Measurements from ENCODE around the gene PHKG2.

The PHKG2 gene

DNA sequence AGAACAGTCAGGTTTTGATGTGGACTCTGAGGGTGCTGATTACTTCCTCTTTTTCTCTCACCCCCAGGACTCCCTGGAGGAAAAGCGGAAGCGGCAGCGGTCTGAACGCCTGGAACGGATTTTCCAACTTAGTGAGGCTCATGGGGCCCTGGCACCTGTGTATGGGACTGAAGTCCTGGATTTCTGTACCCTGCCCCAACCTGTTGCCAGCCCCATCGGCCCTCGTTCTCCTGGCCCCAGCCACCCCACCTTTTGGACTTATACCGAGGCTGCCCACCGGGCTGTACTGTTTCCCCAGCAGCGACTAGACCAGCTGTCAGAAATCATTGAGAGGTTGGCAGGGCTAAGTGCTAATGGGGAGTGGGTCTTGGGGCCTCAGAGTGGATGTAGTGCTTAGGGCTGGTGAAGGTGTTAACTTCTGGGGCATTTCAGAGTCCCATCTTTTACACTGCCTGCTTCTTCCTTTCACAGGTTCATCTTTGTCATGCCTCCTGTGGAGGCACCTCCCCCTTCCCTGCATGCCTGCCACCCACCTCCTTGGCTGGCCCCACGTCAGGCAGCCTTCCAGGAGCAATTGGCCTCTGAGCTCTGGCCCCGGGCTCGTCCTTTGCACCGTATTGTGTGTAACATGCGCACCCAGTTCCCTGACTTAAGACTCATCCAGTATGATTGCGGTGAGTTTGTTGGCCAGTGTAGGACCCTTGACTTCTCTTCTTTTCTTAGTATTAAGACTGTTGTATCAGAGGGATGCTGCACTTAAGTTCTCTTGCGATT lies 19.1 kb upstream of the PHKG2 start:
- DNase-seq, result no peak

DNA sequence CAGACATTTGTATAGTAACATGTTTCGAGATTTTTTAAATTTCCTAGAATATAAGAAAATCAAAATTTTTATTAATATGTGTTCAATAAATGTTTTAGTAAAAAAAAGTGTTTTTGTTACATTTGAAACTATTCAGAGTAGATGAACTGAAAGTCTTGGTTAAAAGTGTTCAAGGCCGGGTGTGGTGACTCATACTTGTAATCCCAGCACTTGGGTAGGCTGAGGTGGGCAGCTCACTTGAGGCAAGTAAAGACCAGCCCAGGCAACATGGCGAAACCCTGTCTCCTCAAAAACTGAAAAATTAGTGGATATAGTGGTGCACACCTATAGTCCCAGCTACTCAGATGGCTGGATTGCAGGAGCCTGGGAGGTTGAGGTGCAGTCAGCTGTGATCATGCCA lies 16.8 kb upstream of the PHKG2 start:
- DNase-seq, result no peak

DNA sequence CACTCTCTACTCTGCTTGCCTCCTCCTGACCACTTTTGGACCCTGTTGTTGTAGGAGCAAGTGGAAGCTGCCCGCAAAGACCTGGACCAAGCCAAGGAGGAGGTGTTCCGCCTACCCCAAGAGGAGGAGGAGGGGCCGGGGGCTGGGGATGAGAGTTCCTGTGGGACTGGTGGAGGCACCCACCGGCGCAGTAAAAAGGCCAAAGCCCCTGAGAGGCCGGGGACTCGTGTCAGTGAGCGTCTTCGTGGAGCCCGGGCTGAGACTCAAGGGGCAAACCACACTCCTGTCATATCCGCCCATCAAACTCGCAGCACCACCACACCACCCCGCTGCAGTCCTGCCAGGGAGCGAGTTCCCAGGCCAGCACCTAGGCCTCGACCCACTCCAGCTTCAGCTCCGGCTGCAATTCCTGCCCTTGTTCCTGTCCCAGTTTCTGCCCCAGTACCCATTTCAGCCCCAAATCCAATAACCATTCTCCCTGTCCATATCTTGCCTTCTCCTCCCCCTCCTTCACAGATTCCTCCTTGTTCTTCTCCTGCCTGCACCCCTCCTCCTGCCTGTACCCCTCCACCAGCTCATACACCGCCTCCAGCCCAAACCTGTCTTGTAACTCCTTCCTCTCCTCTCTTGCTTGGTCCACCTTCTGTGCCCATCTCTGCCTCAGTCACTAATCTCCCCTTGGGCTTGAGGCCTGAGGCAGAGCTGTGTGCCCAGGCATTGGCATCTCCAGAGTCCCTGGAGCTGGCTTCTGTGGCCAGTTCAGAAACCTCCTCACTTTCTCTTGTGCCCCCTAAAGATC lies 11.0 kb upstream of the PHKG2 start:
- DNase-seq, result no peak

DNA sequence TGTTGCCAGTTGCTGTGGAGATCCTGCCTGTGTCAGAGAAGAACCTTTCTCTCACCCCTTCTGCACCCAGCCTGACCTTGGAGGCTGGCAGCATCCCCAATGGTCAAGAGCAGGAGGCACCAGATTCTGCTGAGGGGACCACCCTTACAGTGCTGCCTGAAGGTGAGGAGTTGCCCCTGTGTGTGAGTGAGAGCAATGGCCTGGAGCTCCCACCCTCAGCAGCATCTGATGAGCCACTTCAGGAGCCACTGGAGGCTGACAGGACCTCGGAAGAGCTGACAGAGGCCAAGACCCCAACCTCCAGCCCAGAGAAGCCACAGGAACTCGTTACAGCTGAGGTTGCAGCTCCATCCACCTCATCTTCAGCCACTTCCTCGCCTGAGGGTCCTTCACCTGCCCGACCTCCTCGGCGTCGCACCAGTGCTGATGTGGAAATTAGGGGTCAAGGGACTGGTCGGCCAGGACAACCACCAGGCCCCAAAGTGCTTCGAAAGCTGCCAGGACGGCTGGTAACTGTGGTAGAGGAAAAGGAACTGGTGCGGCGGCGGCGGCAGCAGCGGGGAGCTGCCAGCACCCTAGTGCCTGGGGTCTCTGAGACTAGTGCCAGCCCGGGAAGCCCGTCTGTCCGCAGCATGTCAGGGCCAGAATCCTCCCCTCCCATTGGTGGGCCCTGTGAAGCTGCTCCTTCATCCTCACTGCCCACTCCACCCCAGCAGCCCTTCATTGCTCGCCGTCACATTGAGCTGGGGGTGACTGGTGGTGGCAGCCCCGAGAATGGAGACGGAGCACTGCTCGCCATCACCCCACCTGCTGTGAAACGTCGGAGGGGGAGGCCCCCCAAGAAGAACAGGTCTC lies 10.2 kb upstream of the PHKG2 start:
- DNase-seq, result no peak

DNA sequence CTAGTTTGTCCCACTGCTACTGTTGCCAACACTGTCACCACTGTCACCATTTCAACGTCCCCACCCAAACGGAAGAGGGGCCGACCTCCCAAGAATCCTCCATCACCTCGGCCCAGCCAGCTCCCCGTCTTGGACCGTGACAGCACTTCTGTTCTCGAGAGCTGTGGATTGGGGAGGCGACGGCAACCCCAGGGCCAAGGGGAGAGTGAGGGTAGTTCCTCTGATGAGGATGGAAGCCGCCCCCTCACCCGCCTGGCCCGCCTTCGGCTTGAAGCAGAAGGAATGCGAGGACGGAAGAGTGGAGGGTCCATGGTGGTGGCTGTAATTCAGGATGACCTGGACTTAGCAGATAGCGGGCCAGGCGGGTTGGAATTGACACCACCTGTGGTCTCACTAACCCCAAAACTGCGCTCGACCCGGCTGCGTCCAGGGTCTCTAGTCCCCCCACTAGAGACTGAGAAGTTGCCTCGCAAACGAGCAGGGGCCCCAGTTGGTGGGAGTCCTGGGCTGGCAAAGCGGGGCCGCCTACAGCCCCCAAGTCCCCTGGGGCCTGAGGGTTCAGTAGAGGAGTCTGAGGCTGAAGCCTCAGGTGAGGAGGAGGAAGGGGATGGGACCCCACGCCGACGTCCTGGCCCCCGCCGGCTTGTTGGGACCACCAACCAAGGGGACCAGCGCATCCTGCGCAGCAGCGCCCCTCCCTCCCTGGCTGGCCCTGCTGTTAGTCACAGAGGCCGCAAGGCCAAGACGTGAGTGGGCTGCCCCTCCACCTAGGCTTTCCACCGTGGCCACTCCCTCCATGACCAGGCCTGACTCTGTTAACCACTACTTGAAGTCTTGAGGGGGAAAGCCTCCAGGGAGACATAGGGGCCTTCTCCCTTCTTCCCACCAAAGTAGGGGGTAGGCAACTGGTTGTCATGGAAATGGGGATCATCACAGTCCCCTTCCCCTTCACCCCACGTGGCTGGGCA lies 9.0 kb upstream of the PHKG2 start:
- no peak for DNase-seq

DNA sequence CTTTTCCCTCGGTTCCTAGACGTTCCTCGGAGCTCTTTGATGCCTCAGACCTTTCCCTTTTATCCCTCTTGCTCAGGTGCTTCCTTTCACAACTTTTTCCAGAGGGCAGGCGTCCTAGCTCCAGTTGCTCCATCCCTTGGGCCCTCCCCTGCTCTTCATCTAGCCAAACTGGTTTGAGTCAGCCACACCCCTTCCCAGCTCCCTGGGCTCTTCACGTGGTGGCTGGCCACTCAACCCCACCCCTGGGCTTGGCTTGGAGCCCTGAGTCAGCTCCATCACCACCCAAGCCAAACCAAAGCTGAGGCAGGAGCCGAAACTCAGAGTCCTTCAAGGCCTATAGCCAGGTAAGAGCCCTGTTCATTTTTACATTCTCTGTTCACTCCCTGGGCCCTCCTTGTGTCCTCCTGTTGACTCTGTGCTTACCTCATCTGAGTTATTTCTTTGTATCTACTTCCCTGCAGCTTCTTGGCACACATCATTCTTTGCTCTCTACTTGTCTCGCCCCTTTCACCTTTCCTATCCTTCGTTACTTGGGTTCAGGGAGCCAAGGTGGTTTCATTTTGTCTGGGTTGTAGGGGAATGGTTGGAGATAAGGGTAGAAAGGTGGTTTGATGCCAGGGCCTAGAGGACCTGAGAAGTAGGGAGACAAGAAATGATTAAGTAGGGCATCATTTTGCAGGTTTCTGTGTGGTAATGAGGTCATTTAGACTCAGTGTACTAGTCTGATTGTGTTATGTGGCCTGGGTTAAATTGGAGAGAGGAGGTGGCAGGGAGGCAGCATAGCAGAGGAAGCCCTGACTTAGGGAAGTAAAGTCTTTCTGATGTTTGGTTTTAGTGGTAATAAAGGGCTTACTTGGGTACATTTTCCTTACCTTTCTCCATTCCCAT lies 7.6 kb upstream of the PHKG2 start:
- peak; percentile 16 for DNase-seq

DNA sequence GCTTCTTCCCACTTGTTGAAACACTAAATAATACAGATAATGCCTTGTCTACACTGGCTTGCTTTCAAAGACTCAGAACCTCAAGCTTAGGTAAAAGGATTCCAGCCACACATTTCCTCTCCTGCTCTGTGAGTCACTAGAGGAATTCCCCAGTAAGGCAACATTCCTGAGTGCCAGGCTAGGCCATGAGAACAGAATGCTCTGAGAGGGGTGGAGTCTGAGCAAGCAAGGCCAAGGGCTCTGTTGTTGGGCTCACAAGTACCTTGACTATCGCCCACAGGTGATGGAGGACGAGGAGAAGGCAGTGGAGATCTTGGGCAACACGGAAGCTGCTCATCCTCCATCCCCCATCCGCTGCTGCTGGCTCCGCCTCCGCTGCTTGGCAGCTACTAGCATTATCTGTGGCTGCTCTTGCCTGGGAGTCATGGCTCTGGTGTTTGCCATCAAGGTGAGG lies 6.7 kb upstream of the PHKG2 start:
- no peak for DNase-seq

DNA sequence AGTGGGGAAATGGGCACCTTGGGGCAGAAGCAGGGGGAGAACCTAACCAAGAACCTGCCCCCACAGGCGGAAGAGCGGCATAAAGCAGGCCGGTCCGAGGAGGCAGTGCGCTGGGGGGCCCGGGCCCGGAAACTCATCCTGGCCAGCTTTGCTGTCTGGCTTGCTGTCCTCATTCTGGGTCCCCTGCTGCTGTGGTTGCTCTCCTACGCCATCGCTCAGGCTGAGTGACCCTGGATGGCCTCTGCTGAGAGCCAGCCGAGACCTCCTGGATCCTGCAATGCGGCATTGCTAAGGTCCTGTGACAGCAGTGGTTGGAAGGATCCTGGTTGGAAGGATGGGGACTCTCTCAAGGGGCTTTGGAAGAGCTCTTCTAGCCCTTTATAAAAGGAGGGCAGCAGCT lies 4.5 kb upstream of the PHKG2 start:
- DNase-seq, result no peak

DNA sequence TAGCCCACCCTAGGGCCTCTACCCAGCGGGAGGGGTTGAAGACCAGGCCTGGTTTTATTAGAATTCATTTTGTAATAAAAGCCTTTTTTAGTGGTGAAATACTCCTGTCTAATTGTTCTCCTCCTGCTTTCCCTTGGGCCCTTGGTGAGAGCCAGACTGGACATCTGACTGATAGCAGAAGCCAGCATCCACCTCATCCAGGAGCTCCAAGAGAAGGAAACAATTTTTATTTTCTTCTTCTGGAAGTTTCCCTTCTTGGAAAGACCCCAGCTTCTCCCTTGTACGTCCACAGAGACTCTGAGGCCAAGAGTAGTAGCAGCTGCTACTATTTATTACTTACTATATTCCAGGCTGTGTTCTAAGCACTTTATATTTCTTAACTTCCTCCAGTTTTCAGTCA lies 4.0 kb upstream of the PHKG2 start:
- DNase-seq, result no peak

DNA sequence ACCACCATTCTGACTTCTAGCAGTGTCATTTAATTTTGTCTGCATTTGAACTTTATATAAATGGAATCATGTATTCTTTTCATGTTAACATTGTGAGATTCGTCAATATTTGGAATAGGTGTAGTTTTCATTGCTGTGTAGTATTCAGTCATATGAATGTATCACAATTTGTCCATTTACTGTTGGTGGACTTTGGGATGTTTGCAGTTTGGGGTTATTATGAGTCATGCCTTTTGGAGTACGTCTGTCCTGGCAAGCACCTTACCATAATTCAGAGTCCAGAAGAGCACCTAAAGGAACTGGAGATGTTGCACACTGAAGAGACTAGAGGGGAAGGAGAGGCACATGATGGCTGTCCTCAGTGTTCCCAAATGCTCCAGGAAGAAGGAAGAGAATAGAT lies 3.1 kb upstream of the PHKG2 start:
- no peak for DNase-seq

DNA sequence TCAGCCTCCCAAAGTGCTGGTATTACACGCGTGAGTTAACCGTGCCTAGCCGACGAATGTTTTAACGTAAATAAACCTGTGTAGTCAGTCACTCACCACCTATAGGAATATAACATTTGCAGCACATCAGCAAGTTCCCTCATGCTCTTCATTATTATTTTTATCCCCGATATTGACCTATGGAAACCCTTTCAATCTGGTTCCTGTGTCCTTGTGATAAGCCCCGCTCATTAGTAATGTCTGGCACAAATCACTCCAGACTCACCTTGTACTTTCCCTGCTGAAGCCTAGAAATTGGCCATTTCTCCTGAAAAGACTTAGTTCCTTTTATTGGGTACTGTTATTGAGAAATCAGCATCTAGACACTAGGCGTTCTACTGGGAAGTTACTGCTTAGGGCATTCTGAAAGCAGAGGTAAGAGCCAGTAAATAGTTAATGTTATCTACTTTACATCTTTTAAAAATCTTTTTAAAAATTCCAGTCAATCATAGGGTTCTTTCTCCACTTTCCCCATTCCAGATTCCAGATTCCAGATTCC lies 1.5 kb upstream of the PHKG2 start:
- no peak for DNase-seq

DNA sequence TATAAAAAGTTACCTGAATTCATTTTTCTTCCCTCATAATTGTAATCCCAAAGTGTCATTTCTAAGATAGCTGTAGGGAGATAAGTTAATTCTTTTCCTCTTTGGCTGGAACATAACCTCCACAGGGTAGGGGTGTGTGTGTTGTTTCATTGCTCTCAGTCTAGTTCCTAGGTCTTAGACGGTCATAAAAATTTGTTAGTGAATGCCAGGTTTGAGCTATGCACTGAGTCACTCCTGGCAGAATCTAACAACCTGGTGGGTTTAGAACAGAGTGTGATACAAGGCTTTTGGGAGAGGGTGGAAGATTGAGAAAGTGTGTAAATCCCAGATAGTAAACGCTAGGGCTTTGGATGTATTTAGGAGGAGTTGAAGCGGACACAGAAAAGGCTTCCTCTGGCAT lies 894 bp upstream of the PHKG2 start:
- no peak for DNase-seq

DNA sequence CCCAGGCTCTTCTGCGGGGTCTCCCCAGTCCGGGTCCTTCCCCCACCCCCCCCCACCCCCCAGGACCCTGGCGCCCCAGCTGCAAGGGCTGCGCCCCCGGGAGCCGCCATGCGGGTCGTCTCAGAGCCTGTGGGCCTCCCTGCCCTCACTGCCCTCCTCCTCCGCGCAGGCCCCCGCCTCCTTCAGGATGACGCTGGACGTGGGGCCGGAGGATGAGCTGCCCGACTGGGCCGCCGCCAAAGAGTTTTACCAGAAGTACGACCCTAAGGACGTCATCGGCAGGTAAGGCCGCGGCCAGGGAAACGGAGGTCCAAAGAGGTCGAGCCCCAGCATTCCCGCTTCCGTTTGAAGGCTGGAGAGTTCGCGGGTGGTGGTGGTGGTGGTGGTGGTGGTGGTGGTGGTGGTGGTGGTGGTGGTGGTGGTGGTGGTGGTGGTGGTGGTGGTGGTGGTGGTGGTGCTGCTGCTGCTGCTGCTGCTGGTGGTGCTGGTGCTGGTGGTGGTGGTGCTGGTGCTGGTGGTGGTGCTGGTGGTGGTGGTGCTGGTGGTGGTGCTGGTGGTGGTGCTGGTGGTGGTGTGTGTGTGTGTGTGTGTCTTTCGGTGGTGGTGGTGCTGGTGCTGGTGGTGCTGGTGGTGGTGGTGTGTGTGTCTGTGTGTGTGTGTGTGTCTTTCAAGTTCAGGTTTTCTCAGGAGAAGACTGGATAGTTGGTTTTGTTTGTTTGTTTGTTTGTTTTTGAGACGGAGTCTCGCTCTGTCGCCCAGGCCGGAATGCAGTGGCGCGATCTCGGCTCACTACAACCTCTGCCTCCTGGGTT lies 615 bp downstream of the PHKG2 start:
- DNase-seq, result no peak

DNA sequence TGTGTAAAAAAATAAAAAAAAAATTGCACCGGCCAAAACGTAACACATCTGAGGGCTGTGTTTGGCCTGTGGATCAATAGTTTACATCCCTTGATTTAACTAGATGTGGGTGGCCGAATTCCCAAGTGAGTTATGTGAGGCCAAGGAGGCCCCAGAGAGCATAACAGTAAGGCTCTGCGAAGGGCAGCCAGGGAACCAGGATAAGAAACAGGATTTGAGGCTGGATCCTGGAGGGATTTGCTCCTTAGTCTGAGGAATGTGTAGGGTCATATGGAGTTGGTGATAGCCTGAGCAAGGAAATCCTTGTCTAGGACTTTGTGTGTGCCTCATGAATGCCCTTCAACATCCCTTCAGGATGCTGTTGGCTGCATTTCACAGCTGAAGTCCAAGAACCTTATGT lies 2.0 kb downstream of the PHKG2 start:
- DNase-seq, result no peak

DNA sequence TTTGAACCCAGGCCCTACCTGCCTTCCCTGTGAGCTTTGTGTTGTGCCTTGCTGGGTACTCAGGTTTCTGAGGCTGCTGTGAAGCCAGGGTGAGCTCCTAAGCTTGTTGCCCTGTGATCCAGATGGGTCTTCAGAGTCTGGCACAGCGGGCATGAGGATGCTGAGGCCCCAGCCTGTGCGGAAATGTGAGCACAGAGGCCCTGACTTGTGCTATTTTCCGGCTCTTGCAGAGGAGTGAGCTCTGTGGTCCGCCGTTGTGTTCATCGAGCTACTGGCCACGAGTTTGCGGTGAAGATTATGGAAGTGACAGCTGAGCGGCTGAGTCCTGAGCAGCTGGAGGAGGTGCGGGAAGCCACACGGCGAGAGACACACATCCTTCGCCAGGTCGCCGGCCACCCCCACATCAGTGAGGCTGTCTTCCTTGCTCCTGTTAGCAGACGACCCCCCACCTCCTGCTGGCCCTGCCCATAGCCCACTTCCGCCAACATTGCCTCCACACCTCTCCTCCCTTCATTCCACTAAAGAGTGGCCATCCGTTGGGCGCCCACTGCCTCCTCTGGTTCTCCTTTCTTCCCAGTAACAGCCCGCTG lies 2.7 kb downstream of the PHKG2 start:
- DNase-seq, result no peak

DNA sequence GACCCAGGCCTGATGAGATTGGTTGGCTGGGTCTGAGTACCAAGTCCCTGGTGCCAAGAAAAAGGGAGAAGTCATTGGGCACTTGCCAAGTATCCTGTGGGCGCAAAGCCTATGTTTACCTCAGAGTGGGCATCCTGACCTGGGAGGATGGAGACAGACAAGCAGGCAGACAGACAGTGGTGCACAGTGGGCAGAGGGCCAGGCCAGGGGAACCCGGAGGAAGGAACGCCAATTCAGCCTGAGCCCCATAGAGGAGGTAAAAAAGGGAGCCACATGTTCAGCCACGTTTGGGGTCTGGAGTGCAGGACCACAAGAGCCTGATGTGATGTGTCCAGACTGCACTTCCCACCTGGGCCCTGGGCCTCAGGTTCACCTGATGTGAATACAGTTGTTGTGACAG lies 5.4 kb downstream of the PHKG2 start:
- DNase-seq, result no peak

DNA sequence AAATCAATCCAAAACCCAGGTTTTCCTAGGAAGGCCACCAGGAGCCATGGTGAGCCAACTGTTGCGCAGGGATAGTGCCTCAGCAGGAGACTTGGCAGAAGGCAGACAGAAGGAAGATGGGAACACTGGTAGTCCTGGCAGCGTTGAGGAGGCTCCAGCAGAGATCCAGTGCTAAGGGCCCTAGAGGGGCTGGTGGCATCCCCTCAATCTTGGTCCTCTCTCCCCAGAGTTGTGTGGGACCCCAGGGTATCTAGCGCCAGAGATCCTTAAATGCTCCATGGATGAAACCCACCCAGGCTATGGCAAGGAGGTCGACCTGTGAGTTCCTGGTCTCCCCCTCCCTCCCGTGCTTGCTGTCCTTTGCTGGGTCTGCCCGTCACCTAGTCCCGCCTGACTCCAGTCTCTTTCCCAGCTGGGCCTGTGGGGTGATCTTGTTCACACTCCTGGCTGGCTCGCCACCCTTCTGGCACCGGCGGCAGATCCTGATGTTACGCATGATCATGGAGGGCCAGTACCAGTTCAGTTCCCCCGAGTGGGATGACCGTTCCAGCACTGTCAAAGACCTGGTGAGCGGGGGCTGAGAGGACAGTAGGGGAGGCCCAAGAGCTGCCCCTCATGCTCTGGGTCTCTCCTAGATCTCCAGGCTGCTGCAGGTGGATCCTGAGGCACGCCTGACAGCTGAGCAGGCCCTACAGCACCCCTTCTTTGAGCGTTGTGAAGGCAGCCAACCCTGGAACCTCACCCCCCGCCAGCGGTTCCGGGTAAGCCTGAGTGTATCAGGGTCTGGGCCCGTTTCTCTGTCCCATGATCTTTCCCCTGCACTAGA lies 7.9 kb downstream of the PHKG2 start:
- no peak for DNase-seq

DNA sequence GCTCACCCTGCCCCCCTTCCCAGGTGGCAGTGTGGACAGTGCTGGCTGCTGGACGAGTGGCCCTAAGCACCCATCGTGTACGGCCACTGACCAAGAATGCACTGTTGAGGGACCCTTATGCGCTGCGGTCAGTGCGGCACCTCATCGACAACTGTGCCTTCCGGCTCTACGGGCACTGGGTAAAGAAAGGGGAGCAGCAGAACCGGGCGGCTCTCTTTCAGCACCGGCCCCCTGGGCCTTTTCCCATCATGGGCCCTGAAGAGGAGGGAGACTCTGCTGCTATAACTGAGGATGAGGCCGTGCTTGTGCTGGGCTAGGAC lies 8.5 kb downstream of the PHKG2 start:
- DNase-seq, result no peak

DNA sequence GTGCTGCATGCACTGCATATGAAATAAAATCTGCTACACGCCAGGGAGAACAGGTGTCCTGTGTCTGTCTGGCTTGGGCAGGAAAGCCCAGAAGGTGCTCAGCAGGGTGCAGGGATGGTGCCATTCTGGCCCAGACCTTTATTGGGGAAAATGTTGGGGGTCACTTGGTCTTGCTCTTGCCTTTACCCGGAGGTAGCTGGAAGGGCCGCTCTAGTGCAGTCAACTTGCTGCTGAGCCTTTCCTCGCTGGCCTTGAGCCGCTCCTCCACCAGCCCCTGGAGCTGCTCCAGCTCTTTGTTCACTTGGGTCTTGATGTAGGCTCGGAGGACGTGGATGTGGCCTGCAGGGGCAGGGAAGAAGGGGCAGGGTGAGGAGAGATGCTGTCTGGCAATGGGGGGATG lies 9.1 kb downstream of the PHKG2 start:
- DNase-seq, result no peak
